Measurements from ENCODE around the gene PITPNM1. TPM values are rescaled to one million over a fixed set of nuclear protein-coding genes. Genes with fewer than 3 reads are reported as not detected.

Gene PITPNM1
- total and polyA plus RNA-seq, 2 of the 13 experiments (the other 11 are each of a cell fraction or from before 2014, with no cell fraction given): 8.2 to 8.5 TPM

- TF ChIP-seq, protein P1, sequence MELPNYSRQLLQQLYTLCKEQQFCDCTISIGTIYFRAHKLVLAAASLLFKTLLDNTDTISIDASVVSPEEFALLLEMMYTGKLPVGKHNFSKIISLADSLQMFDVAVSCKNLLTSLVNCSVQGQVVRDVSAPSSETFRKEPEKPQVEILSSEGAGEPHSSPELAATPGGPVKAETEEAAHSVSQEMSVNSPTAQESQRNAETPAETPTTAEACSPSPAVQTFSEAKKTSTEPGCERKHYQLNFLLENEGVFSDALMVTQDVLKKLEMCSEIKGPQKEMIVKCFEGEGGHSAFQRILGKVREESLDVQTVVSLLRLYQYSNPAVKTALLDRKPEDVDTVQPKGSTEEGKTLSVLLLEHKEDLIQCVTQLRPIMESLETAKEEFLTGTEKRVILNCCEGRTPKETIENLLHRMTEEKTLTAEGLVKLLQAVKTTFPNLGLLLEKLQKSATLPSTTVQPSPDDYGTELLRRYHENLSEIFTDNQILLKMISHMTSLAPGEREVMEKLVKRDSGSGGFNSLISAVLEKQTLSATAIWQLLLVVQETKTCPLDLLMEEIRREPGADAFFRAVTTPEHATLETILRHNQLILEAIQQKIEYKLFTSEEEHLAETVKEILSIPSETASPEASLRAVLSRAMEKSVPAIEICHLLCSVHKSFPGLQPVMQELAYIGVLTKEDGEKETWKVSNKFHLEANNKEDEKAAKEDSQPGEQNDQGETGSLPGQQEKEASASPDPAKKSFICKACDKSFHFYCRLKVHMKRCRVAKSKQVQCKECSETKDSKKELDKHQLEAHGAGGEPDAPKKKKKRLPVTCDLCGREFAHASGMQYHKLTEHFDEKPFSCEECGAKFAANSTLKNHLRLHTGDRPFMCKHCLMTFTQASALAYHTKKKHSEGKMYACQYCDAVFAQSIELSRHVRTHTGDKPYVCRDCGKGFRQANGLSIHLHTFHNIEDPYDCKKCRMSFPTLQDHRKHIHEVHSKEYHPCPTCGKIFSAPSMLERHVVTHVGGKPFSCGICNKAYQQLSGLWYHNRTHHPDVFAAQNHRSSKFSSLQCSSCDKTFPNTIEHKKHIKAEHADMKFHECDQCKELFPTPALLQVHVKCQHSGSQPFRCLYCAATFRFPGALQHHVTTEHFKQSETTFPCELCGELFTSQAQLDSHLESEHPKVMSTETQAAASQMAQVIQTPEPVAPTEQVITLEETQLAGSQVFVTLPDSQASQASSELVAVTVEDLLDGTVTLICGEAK (IDR thresholded peaks at IDR 0.05): no peak
- TF ChIP-seq, protein P1 (CRISPR knock-in tag; IDR thresholded peaks at IDR 0.05): no peak
- no peak for TF ChIP-seq MEIS1 (CRISPR knock-in tag; IDR thresholded peaks at IDR 0.05; ENCODE audit: borderline replicate concordance)
- no peak for TF ChIP-seq ZNF850 (CRISPR knock-in tag; conservative IDR thresholded peaks at IDR 0.05)
- peak; percentile 62; the same call in 1 of the 2 replicates for TF ChIP-seq ELF3 (CRISPR knock-in tag; IDR thresholded peaks at IDR 0.05)
- peak; percentile 70 to 89; a peak in 3 of 4 replicates for TF ChIP-seq POLR2A (IDR thresholded peaks at IDR 0.05; ENCODE audit: insufficient read depth in 1 of 2, low read depth in 2 of 2, low read length in 2 of 2)
- peak; percentile 73; the same call in 1 of the 2 replicates for TF ChIP-seq ARNT2 (CRISPR knock-in tag; IDR thresholded peaks at IDR 0.05; ENCODE audit: low read depth)
- TF ChIP-seq SOX13 (IDR thresholded peaks at IDR 0.05): no peak
- TF ChIP-seq SOX13 (CRISPR knock-in tag; conservative IDR thresholded peaks at IDR 0.05 in 1 of 2, IDR thresholded peaks at IDR 0.05 in 1 of 2): 0 out of 4 replicates have a peak, but pooled peaks of 1 of the 2 experiments have one; percentile 18
- no peak for TF ChIP-seq XRCC5 (optimal IDR thresholded peaks at IDR 0.05; ENCODE audit: low read length)
- no peak for TF ChIP-seq PRDM4 (CRISPR knock-in tag; IDR thresholded peaks at IDR 0.05; ENCODE audit: borderline replicate concordance)
- 0 out of 2 replicates have a peak, but pooled peaks have one; percentile 15 for TF ChIP-seq ZBTB4 (CRISPR knock-in tag; IDR thresholded peaks at IDR 0.05; ENCODE audit: borderline replicate concordance)
- TF ChIP-seq ZNF589 (CRISPR knock-in tag; conservative IDR thresholded peaks at IDR 0.05): 0 out of 2 replicates have a peak, but pooled peaks have one; percentile 45
- TF ChIP-seq POLR2G (IDR thresholded peaks at IDR 0.05; ENCODE audit: low read depth, low read length): peak; percentile 82
These were observed 40.6 kb downstream of the PITPNM1 start (continued) for GRCh38 chr11:67464411-67465188.

Measured in HepG2 (cell line).